ENCODE results near the gene ATF7.
"Not testable (repeated sequence)": the region's sequence is repeated elsewhere in the genome, so short reads cannot be mapped to it uniquely, and the experiment has no call there.

ATF7 gene

DNA sequence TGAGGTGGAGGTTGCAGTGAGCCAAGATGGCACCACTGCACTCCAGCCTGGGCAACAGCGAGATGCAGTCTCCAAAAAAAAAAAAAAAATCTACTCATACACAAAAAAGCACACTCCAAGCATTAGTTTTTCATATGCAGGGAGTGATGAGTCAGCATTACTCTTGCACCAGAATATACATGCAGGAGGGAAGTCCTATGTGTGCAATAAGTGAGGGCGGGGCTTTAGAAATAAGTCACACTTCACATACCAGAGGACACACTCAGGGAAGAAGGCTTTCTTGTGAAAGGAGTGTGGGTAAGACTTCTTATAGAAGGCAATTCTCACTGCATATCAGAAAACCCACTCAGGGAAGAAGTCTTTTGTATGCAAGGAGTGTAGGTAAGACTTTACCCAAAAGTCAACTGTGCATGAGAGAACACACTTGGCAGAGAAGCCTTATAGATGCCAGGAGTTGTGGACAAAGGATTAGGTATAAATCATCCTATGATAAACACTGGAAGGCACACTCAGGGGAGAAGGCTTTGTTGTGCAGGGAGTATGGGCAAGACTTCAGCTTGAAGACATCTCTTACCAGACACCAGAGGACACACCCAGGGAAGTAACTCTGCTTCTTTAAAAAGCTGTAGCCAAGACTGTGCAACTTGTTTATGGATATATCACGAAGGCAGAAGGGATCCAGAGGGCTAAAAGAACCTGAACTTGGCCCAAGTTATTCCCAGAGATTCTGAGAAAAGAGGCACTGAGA lies 50.5 kb downstream of the ATF7 start:
- no peak for DNase-seq (ENCODE audit: extremely low read depth, low read depth)
- H3K4me3 ChIP-seq (replicated peaks; ENCODE audit: low read depth, low read length), result no peak overlapping the region
- TF ChIP-seq, protein P1, sequence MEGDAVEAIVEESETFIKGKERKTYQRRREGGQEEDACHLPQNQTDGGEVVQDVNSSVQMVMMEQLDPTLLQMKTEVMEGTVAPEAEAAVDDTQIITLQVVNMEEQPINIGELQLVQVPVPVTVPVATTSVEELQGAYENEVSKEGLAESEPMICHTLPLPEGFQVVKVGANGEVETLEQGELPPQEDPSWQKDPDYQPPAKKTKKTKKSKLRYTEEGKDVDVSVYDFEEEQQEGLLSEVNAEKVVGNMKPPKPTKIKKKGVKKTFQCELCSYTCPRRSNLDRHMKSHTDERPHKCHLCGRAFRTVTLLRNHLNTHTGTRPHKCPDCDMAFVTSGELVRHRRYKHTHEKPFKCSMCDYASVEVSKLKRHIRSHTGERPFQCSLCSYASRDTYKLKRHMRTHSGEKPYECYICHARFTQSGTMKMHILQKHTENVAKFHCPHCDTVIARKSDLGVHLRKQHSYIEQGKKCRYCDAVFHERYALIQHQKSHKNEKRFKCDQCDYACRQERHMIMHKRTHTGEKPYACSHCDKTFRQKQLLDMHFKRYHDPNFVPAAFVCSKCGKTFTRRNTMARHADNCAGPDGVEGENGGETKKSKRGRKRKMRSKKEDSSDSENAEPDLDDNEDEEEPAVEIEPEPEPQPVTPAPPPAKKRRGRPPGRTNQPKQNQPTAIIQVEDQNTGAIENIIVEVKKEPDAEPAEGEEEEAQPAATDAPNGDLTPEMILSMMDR (IDR thresholded peaks at IDR 0.05; ENCODE audit: low read depth, low read length, missing control alignments), result no peak

DNA sequence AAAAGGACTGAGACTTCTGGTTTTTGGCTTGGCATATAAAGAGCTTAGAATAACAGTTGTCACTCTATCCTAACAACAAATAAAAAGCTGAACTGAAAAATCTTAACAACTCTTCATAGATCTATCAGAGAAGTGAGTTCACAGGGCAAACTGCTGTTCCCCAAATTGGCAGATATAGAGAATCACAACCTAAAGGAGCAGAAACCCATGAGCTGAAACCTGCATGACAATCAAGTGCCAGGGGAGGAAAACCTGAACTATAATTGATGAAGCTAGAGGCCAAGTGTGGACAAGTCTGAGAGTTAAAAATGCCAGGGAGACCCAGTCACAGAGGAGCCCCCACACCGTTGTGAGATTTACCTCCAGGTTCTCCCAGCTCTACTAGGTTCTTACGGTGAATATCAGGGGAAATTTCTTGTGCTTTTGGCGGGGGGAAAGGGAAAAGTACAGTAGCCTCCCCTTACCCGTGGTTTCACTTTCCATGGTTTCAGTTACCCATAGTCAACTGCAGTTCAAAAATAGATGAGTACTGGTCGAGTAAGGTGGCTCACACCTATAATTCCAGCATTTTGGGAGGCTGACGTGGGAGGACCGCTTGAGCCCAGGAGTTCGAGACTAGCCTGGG lies 53.9 kb downstream of the ATF7 start:
- TF ChIP-seq, protein P1 (IDR thresholded peaks at IDR 0.05; ENCODE audit: low read depth, low read length, missing control alignments), result no peak
- no peak overlapping the region for H3K4me3 ChIP-seq (replicated peaks; ENCODE audit: low read depth, low read length)
- DNase-seq (ENCODE audit: extremely low read depth, low read depth), result no peak

DNA sequence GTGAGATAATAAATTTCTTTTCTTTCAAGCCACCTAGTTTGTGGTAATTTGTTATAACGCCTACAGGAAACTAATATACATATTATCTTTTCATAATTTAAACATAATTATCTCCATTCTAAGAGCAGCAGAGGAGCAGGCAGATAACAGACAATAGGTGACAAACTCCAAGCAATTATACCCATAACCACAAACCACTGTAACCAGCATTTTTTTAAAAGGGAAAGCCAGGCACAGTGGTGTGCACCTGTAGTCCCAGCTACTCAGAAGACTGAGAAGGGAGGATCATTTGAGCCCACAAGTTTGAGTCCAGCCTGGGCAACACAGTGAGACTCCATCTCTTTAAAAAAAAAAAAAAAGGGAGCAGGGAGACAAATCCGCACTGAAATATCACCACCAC lies 54.9 kb downstream of the ATF7 start:
- TF ChIP-seq, protein P1 (IDR thresholded peaks at IDR 0.05; ENCODE audit: low read depth, low read length, missing control alignments), result no peak
- no peak overlapping the region for H3K4me3 ChIP-seq (replicated peaks; ENCODE audit: low read depth, low read length)

DNA sequence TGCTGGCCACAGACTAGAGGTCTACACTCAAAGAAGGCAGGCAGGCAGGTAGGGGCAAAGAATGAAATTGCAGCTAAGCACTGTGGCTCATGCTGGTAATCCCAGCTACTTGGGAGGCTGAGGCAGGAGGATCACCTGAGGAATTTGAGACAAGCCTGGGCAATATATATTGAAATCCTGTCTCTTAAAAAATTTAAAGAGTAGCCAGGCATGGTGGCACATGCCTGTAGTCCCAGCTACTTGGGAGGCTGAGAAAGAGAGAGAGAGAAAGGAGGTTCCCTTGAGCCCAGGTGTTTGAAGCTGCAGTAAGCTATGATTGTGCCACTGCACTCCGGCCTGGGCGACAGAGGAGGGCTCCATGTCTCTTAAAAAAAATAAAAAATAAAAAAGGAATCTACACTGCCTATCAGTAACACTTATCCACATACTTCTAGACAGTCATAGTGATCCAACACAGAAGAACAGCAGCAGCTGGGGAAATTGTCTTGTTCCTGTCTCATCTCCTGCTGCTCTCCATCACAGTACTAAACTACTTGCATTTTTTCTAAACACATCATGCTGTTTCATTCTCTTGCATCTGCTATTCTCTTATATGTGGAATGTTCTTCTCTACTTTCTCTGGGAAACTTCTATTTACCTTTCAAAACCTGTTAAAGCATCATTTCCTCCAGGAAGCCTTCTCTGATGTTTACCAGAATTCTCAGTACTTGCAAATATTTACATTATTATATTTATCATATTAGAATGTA lies 57.2 kb downstream of the ATF7 start:
- no peak for DNase-seq (ENCODE audit: extremely low read depth, low read depth)
- TF ChIP-seq, protein P1 (IDR thresholded peaks at IDR 0.05; ENCODE audit: low read depth, low read length, missing control alignments), result no peak
- H3K4me3 ChIP-seq (replicated peaks; ENCODE audit: low read depth, low read length), result no peak overlapping the region

More for the DNA sequence above, 54.9 kb downstream of the ATF7 start:
- no peak for DNase-seq (ENCODE audit: extremely low read depth, low read depth)

DNA sequence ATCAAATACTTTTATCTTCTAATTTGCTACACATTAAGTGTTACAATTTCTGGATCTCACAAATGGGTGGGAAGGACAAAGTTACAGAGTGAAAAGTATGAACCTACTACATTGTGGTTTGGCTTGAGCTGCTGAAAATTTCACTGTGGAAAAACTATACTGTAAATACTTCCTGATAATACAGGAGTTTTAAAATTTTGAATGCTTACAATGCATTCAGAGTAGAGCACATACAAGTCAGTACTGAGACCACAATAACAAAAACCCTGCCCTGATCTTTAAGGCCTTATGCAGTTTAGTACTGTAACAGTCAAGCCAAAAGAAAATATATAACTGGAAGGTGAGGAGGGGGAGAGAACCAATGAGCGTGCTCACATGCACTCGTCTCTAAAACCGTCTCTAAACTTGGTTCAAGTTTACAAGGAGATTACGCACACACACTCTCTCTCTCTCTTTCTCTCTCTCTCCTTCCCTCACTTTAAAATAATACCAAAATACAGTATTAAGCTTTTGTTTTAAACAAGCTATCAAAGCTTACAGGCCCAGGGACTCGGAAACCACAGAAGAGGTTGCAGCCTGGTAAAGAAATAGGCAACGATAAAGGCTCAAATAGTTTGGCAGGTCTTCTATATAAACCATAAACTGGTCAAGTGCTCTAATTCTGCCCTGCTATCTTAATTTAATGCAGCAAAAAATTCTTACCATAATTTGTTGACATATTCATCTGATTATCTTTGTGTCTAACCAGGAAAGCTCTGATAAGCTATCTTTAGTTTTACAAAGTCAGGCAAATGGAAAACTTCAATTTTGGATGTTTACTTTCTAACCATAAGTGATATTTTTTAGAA lies 58.0 kb downstream of the ATF7 start:
- TF ChIP-seq, protein P1 (IDR thresholded peaks at IDR 0.05; ENCODE audit: low read depth, low read length, missing control alignments), result no peak
- no peak overlapping the region for H3K4me3 ChIP-seq (replicated peaks; ENCODE audit: low read depth, low read length)
- no peak for DNase-seq (ENCODE audit: extremely low read depth, low read depth)

DNA sequence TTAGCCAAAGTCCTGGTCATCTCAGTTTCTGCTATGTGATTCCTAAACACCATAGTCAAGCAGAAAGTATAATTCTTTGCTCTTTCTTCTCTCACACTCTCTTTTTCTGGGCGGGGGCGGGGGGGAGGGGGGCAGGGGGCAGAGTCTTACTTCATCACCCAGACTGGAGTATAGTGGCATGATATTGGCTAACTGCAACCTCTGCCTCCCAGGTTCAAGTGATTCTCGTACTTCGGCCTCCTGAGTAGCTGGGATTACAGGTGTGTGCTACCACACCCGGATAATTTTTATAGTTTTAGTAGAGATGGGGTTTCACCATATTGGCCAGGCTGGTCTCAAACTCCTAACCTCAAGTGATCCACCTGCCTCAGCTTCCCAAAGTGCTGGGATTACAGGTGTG lies 60.8 kb downstream of the ATF7 start:
- DNase-seq (ENCODE audit: extremely low read depth, low read depth); H3K4me3 ChIP-seq (replicated peaks; ENCODE audit: low read depth, low read length): not testable (repeated sequence)

Data from HFF-Myc (cell line).